C4-2B (cell line): ENCODE data around the gene CPN2.

Experiments
- H3K27ac ChIP-seq: fragments of 450-650 bp; 2 replicates; pipeline ENCODE4 v1.5.1; 2017
- CTCF ChIP-seq: fragments of 450-650 bp; conservative IDR thresholded peaks from 2 replicates; pipeline ENCODE4 v1.5.1; 2017; ENCODE audit warnings: mild to moderate bottlenecking
- ZFX ChIP-seq: fragments of 450-650 bp; IDR thresholded peaks from 2 replicates; pipeline ENCODE4 v1.6.1; 2017

CPN2 gene

GRCh38 chr3:194351080-194351672 is at the start of gene CPN2:
Gene CPN2, minus strand, starts transcription at chr3:194351328. Its CDS starts 8,626 bp downstream, at chr3:194342702.
- peak within 1 kb of the TSS; percentile 61 for H3K27ac ChIP-seq
- TF ChIP-seq ZFX: no peak
- no peak for TF ChIP-seq CTCF

- no peak overlapping the region for H3K27ac ChIP-seq
- TF ChIP-seq CTCF (no peak), ZFX (no peak)
These were observed 48.8 kb upstream of the CPN2 start for GRCh38 chr3:194399874-194400411.

GRCh38 chr3:194399166-194399565 is 48.0 kb upstream of the CPN2 start, which contains the start of gene GP5:
Gene GP5, minus strand, starts transcription at chr3:194399266. Its CDS starts 984 bp downstream, at chr3:194398282.
- H3K27ac ChIP-seq: no peak within 1 kb of the TSS
- TF ChIP-seq CTCF (no peak), ZFX (no peak)

GRCh38 chr3:194397757-194398312 is 46.7 kb upstream of the CPN2 start:
- no peak overlapping the region for H3K27ac ChIP-seq
- no peak for TF ChIP-seq ZFX
- TF ChIP-seq CTCF: no peak

- no peak for TF ChIP-seq ZFX
- no peak for TF ChIP-seq CTCF
- H3K27ac ChIP-seq: no peak overlapping the region
These were observed 46.0 kb upstream of the CPN2 start for GRCh38 chr3:194396859-194397756.

GRCh38 chr3:194396539-194396858 is 45.4 kb upstream of the CPN2 start:
- H3K27ac ChIP-seq: no peak overlapping the region
- no peak for TF ChIP-seq ZFX
- TF ChIP-seq CTCF: no peak
